ENCODE data around the gene POLR2L. TPM values are rescaled to one million over a fixed set of nuclear protein-coding genes. Genes with fewer than 3 reads are reported as not detected.

Gene POLR2L
- total RNA-seq, 1 experiment from 2014 or later = 211 TPM

DNA sequence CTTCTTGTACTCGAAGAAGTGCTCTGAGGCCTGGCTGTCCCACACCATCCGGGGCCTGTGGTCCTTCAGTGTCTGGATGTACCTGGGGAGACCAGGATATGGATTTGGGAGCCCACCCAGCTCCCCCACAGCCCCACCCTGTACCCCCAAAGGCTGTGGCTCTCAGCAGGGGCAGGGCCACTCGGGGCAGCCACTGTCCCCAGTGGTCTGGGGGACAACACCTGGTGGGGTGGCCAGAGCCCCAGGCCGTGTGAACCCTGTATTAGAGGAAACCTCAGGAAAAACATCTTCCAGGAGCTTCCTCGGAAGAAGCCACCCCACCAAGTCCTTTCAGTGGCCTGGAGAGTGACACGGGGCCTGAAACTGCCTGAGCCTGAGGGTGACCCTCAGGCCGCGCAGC is 28.1 kb upstream of the POLR2L start:
- POLR2A ChIA-PET = no interaction called here
- H3K4me3 ChIP-seq (replicated peaks in 1 of 2; ENCODE audit: low read depth in 1 of 2, low read length in 2 of 2) = no peak overlapping the region
- no peaks in the 10 kb centered on the region for H3K36me3 ChIP-seq (ENCODE audit: control insufficient read depth in 1 of 2, insufficient read depth in 2 of 2, low read length in 2 of 2)
- no peaks in the 10 kb centered on the region for H3K9me2 ChIP-seq (ENCODE audit: insufficient read depth)
- DNase-seq (ENCODE audit: low read depth, low spot score) (no peak), ATAC-seq (no peak)
- H3K27me3 ChIP-seq (ENCODE audit: insufficient read depth, low read length) = no peaks in the 10 kb centered on the region
- RAD21 ChIA-PET (ENCODE audit: low non-redundant PET in 1 of 2, low total read pairs in 2 of 2, uncharacterized antibody in 2 of 2, unreplicated experiment in 2 of 2) = no interaction called here
- H3K4me2 ChIP-seq (ENCODE audit: low read length) = no peak overlapping the region
- H3K4me1 ChIP-seq (ENCODE audit: control insufficient read depth in 1 of 2, insufficient read depth in 2 of 2, low read length in 2 of 2) = peaks cover 0 to 35% of the 10 kb centered on the region in 2 experiments; a peak in 2 of 4 replicates
- no peak overlapping the region for H3K9ac ChIP-seq (ENCODE audit: low read length)
- H4K20me1 ChIP-seq (ENCODE audit: insufficient read depth) = no peaks in the 10 kb centered on the region
- TF ChIP-seq CBX3 (IDR thresholded peaks at IDR 0.05; ENCODE audit: low read depth) = no peak
- TF ChIP-seq TCF7L2 (IDR thresholded peaks at IDR 0.05; ENCODE audit: borderline replicate concordance, extremely low read depth, insufficient read depth, insufficient read length) = no peak
- no peak for TF ChIP-seq ELF1 (IDR thresholded peaks at IDR 0.05; ENCODE audit: borderline replicate concordance, low read depth)
- no peak for TF ChIP-seq CEBPB (IDR thresholded peaks at IDR 0.05; ENCODE audit: low read depth)
- no peak for TF ChIP-seq YY1 (IDR thresholded peaks at IDR 0.05; ENCODE audit: extremely low read depth, insufficient replicate concordance, low read depth, low read length)
- no peak for TF ChIP-seq FOSL1 (IDR thresholded peaks at IDR 0.05; ENCODE audit: low read depth)
- TF ChIP-seq, protein P1, sequence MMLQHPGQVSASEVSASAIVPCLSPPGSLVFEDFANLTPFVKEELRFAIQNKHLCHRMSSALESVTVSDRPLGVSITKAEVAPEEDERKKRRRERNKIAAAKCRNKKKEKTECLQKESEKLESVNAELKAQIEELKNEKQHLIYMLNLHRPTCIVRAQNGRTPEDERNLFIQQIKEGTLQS (IDR thresholded peaks at IDR 0.05) = no peak
- TF ChIP-seq, protein P2, sequence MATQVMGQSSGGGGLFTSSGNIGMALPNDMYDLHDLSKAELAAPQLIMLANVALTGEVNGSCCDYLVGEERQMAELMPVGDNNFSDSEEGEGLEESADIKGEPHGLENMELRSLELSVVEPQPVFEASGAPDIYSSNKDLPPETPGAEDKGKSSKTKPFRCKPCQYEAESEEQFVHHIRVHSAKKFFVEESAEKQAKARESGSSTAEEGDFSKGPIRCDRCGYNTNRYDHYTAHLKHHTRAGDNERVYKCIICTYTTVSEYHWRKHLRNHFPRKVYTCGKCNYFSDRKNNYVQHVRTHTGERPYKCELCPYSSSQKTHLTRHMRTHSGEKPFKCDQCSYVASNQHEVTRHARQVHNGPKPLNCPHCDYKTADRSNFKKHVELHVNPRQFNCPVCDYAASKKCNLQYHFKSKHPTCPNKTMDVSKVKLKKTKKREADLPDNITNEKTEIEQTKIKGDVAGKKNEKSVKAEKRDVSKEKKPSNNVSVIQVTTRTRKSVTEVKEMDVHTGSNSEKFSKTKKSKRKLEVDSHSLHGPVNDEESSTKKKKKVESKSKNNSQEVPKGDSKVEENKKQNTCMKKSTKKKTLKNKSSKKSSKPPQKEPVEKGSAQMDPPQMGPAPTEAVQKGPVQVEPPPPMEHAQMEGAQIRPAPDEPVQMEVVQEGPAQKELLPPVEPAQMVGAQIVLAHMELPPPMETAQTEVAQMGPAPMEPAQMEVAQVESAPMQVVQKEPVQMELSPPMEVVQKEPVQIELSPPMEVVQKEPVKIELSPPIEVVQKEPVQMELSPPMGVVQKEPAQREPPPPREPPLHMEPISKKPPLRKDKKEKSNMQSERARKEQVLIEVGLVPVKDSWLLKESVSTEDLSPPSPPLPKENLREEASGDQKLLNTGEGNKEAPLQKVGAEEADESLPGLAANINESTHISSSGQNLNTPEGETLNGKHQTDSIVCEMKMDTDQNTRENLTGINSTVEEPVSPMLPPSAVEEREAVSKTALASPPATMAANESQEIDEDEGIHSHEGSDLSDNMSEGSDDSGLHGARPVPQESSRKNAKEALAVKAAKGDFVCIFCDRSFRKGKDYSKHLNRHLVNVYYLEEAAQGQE (IDR thresholded peaks at IDR 0.05; ENCODE audit: low read depth) = no peak
- no peak for TF ChIP-seq ZFX (IDR thresholded peaks at IDR 0.05)
- no peak for TF ChIP-seq EZH2phosphoT487 (IDR thresholded peaks at IDR 0.05; ENCODE audit: borderline replicate concordance)
- no peak for TF ChIP-seq POLR2AphosphoS5 (IDR thresholded peaks at IDR 0.05; ENCODE audit: low read depth, low read length)
- no peak for TF ChIP-seq POLR2A (IDR thresholded peaks at IDR 0.05; ENCODE audit: borderline replicate concordance, extremely low read depth, insufficient read depth, insufficient read length)
- TF ChIP-seq, protein P3, sequence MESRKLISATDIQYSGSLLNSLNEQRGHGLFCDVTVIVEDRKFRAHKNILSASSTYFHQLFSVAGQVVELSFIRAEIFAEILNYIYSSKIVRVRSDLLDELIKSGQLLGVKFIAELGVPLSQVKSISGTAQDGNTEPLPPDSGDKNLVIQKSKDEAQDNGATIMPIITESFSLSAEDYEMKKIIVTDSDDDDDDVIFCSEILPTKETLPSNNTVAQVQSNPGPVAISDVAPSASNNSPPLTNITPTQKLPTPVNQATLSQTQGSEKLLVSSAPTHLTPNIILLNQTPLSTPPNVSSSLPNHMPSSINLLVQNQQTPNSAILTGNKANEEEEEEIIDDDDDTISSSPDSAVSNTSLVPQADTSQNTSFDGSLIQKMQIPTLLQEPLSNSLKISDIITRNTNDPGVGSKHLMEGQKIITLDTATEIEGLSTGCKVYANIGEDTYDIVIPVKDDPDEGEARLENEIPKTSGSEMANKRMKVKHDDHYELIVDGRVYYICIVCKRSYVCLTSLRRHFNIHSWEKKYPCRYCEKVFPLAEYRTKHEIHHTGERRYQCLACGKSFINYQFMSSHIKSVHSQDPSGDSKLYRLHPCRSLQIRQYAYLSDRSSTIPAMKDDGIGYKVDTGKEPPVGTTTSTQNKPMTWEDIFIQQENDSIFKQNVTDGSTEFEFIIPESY (IDR thresholded peaks at IDR 0.05; ENCODE audit: extremely low read depth, insufficient replicate concordance, low read length) = no peak
- TF ChIP-seq, protein P4, sequence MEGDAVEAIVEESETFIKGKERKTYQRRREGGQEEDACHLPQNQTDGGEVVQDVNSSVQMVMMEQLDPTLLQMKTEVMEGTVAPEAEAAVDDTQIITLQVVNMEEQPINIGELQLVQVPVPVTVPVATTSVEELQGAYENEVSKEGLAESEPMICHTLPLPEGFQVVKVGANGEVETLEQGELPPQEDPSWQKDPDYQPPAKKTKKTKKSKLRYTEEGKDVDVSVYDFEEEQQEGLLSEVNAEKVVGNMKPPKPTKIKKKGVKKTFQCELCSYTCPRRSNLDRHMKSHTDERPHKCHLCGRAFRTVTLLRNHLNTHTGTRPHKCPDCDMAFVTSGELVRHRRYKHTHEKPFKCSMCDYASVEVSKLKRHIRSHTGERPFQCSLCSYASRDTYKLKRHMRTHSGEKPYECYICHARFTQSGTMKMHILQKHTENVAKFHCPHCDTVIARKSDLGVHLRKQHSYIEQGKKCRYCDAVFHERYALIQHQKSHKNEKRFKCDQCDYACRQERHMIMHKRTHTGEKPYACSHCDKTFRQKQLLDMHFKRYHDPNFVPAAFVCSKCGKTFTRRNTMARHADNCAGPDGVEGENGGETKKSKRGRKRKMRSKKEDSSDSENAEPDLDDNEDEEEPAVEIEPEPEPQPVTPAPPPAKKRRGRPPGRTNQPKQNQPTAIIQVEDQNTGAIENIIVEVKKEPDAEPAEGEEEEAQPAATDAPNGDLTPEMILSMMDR (IDR thresholded peaks at IDR 0.05 in 2 of 3, conservative IDR thresholded peaks at IDR 0.05 in 1 of 3; ENCODE audit: borderline replicate concordance in 1 of 3, insufficient read depth in 1 of 3, low read depth in 2 of 3, low read length in 2 of 3) = no peak
- no peak for TF ChIP-seq EZH2 (IDR thresholded peaks at IDR 0.05)
- H3K79me2 ChIP-seq (ENCODE audit: insufficient read depth, low read length) = no peaks in the 10 kb centered on the region
- CTCF ChIA-PET = no interaction called here
- no TSS peak for BruUV-seq (replicated peaks)
- H3K27ac ChIP-seq (ENCODE audit: low read depth, low read length) = no peak overlapping the region
- H3K9me3 ChIP-seq (ENCODE audit: control insufficient read depth in 1 of 2, insufficient read depth in 1 of 2, low read depth in 1 of 2, low read length in 2 of 2) = no peaks in the 10 kb centered on the region
- intact Hi-C loops (cut with micrococcal nuclease) = loop anchor here (10.0 kb wide), 1 partner anchor 184 kb away; no protein-coding TSS in a partner anchor
- no peak overlapping the region for H2AFZ ChIP-seq (ENCODE audit: low read depth, low read length, poor library complexity, severe bottlenecking)
